GM19025 (cell line): Measurements from ENCODE around the gene CAP1.
A peak's percentile ranks its signal among the peaks of the same experiment; 100 is the strongest.

Experiments
- ATAC-seq: cut with Tn5 transposase; IDR thresholded peaks from one replicate; pipeline ENCODE4 v1.9.1; 2021; ENCODE audit warnings: mild to moderate bottlenecking, low read depth, moderate library complexity; ENCODE audit not compliant: unreplicated experiment

Gene CAP1

GRCh38 chr1:40094466-40095110 is 54.1 kb downstream of the CAP1 start:
- ATAC-seq: no peak

- ATAC-seq: no peak
Measured at GRCh38 chr1:40095806-40096205, 55.3 kb downstream of the CAP1 start.

GRCh38 chr1:40096646-40096976 is 56.1 kb downstream of the CAP1 start:
- no peak for ATAC-seq

GRCh38 chr1:40096977-40097782 is 56.7 kb downstream of the CAP1 start, which contains the start of gene PPT1:
TSS of gene PPT1 (minus strand) at chr1:40097252. CDS start at chr1:40097238, 14 bp downstream.
- peak; percentile 83 for ATAC-seq

- no peak for ATAC-seq
Measured at GRCh38 chr1:40102038-40102437, 61.5 kb downstream of the CAP1 start.

- ATAC-seq: no peak
Measured at GRCh38 chr1:40102896-40103295, 62.4 kb downstream of the CAP1 start.

- ATAC-seq: no peak
Measured at GRCh38 chr1:40105028-40105427, 64.5 kb downstream of the CAP1 start.

- ATAC-seq: no peak
Measured at GRCh38 chr1:40107290-40107959, 66.9 kb downstream of the CAP1 start.

GRCh38 chr1:40110389-40110788 is 69.9 kb downstream of the CAP1 start:
- no peak for ATAC-seq

- no peak for ATAC-seq
Measured at GRCh38 chr1:40114400-40114799, 73.9 kb downstream of the CAP1 start.

- no peak for ATAC-seq
Measured at GRCh38 chr1:40120128-40120527, 79.6 kb downstream of the CAP1 start.
